Hypothalamus (tissue), 51 donors: ENCODE results near the gene FGFBP2.

ENCODE experiments used
- DNase-seq, 51 donors: peaks; one replicate each; lab custom pipeline; 2025; lab: John Stamatoyannopoulos, UW

The FGFBP2 gene

DNA sequence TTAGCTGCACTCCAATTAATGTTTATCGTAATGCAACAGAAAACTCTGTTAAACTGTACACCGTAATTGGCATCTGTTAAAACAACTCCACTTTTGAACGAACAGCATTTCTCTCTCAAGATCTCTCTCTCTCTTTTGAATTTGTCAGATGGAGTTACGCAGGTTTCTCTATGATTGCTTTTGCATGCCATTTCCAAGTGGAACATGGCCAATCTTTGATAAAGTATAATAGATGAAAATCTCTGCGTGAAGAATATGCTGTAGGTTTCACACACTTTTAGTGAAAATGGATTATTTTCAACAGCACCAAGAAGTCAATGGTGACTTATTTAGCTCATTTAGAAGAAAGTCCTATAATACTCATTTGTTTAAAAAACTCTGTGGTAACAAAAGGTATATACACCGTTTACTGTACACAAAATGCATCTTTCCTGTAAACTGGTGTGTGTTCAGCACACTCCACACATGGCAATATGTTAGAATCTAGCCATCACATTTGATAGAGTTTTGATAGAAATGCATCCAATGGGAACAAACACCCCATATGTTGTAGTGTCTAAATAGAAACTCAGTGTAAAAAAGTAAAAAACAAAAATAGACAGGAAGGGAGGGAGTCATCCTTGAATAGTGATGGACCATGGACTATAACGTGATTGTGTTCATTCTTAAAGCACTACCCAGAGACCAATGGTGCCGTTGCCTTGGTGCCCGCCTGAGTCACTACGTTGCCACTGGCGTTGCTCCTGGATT, 5.8 kb upstream of the FGFBP2 start:
- no peak for DNase-seq

DNA sequence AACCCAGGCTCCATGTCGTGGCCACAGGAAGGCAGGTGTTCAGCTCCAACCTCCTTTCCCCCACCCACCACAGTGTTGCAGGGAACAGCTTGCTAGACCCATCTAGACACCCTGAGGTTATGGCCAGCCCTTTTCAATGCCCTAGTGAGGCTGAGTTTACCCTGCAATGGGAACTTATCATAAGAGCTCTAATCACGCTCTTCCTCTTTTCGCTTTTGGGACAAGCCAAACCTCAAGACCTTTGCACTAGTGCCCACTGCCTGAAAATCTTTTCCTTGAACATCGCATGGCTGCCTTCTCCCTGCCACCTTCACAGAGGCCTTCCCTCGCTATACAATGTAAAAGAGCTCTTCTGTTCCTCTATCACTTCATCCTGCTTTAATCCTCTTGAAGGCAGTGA, 2.4 kb upstream of the FGFBP2 start:
- no peak for DNase-seq

DNA sequence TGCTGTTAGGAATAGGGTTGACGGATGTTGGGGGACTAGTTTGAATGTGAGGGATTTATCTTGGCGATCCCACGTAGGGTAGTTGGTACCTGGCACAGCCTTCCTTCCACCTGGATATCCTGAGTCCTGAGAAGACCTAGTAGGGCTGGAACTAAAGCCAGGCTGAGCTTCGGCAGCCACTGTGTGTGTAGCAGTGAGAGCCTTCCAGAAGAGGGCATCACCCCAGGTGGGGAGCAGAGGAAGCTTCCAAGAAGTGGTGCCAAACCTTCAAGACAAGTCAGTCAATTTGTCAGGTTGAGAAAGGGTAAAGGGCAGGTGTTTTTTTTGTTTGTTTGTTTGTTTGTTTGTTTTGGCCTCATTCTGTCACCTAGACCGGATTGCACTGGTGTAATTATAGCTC, 1.2 kb upstream of the FGFBP2 start:
- no peak for DNase-seq

DNA sequence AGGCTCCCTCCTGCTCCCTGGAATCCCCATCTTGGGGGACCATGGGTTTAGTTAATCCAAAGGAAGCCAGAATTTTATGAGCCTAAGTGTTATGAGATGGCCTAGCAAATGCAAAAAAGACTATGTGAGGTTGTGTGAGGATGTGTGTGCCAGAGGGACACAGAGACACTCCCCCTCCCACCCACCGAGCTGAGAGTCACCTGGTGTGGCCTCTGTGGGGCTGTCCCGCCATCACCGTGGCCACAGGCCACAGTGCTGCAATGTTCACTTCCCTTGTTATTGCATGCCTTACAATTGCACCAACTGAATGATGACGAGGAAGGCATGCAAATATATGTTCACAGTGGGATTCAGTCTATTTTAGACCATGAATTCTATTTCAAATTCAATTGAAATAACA, 601 bp upstream of the FGFBP2 start:
- DNase-seq = no peak

DNA sequence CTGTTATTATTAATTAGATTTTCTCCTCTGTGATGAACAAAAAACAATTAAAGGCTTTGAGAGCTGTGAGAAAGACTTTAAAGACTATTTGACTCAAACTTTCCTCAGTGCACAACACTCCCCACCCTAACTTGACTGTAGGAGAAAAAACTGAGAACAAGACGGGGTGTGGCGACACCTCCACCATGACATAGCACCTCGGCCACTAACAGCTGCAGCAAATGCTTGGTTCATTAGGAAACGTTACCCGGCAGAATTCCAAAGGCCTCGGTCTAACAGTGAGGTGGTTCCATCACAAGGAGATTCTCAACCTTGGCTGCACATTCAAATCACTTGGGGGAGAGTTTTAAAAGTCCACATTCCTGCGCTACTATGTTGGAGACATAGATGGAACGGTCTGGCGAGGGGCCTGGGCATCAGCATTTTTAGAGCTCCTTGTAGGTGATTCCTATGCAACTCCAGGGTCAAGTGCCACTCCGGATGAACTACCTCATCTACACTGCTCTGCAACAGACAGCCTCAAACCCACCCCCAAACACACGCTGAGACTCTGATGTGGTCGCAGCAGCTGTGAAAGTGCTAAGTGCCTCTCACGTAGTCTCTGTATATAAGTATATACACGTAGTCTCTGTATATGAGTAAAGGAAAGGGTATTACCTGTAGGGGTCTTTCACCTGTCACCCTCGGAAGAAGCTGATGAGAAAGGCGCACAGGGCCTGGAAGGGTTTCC, 1.0 kb downstream of the FGFBP2 start:
- DNase-seq = no peak

DNA sequence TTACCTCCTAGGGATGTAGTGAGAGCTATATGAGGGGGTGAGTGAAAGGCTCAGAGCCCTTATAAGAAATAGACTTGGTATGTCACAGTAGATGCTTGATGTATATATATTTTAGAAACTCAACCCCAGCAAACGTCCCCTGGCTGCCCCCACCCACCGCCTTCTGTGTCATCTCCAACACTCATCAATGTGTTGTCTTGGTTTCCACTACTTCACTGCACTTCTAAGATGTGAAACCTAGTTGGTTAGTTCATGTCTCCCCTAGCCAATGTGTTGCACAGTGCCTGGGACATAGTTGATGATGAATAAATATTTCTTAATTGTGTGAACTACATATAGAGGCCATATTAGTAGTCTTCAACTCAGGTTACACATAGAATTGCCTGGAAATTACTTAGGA, 4.4 kb downstream of the FGFBP2 start:
- no peak for DNase-seq

DNA sequence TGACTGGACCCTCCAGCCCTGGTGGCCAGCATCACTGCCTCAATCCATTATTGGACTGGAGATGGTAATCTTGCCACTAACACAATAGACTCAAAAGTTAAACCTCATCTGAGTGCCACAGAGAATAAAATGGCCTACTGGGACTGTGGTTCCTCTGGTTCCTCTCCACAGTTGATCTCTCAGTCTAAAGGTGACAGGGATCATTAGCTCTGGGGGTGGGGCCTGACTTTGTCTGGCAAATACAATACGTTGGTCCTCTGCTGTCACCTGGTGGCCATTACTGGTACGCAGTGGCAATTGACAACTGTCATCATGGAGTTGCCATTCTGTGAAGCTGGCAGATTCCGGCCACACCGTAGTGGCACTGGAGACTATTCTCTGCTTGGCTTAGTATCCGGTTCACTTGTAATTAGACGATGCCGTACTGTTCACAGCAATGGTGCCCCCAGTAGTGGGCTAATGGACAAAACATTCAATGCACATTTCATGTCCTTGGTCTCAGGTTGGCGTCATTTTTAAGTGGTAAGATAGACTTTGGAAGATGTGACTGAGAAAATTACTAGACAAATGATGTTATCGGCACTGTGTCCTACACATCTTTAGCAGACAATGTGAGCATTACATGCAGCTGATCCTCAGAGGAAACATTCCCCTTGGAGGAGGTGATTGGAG, 6.7 kb downstream of the FGFBP2 start:
- peak in 39 of 51 donors; percentile 1 to 68 (median 19) for DNase-seq

DNA sequence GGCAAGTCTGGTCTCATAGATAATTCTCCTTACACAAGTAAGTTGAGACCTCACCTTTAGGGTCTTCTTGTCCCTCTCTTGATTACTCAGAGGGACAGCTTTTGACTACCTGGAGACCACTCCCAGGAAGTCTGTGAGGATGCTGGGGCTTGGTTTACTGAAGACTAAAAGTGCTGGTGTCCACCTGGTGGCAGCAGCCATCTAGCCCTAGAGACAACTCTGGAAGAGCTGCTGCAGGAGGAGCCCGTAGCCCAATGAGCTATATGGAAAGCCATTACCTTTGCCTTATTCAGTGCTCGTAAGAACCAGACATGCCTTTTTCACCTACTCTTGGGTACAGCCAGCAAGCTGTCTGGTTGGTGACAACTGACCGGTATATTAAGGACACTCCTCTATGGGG, 7.3 kb downstream of the FGFBP2 start:
- no peak for DNase-seq

DNA sequence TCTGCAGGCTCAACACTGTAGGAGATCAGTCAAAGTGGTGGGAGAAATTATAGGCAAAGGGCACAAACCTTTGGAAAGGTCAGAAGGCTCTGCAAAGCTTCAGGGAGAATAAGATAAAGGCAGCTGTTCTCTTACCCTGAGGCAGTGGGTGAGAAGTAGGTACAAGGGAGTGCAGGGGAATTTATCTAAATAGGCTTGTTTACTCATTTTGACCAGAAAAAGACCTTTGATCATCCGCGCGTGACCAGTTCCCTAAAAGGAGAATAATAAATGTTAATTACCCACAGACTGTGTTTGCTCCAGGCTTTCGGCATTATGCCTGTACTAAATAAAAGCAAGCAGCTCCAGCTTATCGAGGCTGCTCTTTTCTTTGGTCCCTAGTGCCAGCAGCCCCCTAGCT, 9.3 kb downstream of the FGFBP2 start:
- DNase-seq = no peak

DNA sequence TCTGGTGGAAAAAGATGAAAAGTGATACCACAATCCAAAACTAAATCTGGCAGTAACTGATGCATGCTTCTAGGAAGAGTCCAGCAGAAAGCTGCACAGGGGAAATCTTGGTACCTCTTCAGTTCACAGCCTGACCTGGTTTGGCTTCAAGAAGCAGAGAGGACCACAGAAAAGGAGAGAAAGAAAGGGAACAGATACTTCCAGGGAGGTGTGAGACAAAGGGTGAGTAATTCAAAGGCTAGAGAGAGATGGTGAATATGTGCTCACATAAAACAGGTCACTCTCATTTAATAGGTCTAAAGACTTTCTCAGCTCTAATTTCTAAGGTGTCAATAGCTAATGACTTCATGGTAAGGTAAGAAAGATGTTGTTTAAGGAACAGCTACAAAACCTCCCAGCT, 11.2 kb downstream of the FGFBP2 start:
- DNase-seq = no peak

DNA sequence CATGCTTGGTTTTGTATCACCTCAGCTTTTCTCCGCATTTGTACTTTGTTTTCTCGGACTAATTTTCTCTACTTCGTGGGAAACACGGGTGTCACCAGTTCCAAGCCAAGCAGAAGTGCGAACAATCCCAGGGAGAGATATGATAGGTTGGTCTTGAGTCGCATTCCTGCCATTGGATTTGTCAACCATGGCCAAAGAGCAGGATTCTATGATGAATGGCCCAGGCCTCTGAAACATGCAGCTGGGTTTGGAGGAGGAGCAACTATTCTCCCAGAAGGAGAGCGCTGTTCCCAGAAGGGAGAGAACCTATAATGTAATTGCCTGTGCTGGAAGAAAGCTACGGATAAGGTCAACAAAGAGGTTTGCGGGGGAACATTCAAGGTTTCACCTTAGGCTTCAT, 14.1 kb downstream of the FGFBP2 start:
- DNase-seq = no peak

DNA sequence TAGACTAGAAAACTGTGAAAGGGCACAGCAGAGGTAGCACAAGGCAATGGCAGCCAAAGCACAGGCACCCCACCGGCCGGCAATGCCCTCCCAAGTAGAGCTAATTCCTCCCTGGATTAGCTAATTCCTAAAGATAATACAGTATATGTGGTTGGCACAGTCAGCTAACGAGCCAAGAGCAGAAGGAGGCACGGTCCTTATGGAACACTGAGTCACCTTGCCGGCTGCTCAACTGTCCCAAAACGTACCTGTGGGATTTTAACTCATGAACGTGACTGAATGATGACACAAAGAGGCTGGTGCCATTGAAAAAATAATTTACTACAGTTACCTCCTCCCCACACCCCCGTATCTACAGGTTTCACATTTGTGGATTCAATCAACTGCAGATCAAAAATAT, 15.3 kb downstream of the FGFBP2 start:
- no peak for DNase-seq

DNA sequence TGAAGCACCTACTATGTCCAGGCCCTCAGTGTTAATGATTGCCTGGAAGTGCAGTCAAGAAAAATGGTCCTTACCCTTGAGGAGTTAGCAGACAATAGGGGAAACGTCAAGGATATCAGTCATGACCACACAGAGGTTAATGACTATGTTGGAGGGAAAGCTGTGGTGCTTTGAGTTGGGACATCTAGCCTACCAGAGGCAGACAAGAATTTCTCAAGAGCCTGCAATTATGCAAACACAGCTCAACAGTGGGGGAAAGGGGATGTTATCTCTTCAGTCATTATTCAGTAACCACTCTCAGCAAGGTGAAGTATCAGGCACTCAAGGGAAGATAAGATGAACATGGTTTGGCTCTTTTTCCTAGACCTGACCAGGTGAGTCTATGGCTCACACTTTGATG, 17.5 kb downstream of the FGFBP2 start:
- DNase-seq = no peak

DNA sequence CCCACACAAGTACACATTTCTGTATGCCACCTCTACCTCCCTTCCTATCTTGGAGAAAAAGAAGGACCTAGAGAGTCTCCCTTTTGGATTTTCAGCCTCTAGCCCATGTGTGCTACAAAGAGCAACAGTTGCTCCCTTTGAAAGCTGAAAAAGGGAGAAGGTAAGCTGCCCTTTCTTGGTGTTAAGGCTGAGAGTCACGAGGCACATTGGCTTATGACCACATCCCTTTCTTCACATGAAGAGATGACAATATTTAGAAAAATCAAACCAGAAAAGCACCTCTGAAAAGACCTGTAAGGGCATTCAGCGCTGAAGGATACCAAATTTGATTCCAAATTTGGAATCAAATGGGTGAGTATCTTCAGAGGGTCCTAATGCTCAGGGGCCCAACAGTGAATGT, 18.1 kb downstream of the FGFBP2 start:
- DNase-seq = no peak

DNA sequence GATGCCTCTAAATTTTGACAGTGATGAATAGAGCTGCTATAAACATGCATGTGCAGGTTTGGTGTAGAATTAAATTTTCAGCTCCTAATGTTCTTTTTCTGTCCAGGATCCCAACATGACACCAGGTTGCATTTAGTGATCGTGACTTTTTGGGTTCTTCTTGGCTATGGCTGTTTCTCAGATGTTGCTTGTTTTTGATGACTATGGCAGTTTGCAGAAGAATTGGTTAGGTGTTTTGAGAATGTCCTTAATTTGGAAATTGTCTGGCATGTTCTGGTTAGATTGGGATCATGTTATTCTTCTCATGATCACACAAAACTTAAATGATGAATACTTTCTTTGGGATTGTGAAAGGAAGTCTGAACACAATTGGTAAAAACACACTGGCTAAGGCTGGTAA, 20.7 kb downstream of the FGFBP2 start:
- DNase-seq = no peak

DNA sequence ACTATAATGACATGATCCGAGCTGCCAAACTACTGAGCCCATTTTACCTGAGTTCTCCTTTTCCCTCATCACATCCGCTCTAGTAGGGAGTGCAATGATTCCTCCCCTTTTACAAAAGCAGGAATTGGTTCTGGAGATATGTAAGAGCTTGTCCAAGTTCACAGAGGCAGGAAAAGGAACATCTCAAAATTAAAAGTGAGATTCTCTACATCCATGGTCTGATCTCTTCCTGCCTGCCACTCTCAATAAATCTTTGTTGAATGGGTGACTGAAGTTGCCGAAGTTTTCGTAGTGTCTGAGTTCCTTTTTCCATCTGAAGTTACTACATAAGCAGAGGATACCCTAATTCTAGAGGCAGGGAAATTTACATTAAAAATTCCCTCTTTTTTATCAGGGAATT, 24.3 kb downstream of the FGFBP2 start, which contains the start of gene FGFBP1:
Gene FGFBP1 (minus strand): TSS at position 101 of the 400 bp plus-strand sequence. CDS start 2,108 bp downstream, outside the sequence.
- no peak for DNase-seq

DNA sequence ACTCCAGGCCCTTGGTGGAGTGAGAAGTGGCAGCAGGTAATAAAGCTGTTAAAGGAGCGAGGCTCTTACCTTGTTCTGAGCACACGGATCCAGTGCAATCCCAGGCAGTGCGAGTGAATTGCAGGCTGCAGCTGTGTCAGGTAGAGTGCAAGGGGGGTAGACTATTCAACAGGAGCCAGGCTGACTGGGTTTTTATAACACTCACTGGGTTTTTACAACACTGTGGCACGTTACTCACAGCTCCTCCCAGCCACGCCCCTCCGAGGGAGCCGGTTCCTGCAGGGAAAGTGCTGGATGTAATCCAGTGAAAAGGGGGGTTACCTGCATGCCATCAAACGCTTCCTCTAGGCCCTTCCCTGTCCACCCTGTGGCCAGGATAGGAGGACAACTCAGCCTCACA, 24.8 kb downstream of the FGFBP2 start:
- DNase-seq = no peak

DNA sequence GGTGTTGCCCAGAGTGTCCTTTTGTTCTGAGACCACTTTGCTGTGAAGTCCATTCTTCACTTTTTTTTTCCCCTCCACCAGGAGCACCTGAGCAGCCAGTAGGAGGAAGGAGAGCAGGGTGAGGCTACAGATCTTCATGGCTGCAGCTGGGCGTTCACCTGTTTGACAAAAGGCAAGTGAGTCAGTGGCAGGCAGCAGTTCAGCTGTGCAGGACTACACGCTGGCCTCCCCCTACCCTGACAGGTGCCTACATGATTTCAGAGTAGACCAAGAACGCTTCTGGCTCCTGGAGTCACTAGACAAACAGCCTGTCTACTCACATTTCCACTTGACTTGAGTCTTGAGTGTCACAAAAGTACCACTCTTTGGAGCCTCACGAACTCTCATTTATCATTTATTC, 26.5 kb downstream of the FGFBP2 start:
- no peak for DNase-seq

DNA sequence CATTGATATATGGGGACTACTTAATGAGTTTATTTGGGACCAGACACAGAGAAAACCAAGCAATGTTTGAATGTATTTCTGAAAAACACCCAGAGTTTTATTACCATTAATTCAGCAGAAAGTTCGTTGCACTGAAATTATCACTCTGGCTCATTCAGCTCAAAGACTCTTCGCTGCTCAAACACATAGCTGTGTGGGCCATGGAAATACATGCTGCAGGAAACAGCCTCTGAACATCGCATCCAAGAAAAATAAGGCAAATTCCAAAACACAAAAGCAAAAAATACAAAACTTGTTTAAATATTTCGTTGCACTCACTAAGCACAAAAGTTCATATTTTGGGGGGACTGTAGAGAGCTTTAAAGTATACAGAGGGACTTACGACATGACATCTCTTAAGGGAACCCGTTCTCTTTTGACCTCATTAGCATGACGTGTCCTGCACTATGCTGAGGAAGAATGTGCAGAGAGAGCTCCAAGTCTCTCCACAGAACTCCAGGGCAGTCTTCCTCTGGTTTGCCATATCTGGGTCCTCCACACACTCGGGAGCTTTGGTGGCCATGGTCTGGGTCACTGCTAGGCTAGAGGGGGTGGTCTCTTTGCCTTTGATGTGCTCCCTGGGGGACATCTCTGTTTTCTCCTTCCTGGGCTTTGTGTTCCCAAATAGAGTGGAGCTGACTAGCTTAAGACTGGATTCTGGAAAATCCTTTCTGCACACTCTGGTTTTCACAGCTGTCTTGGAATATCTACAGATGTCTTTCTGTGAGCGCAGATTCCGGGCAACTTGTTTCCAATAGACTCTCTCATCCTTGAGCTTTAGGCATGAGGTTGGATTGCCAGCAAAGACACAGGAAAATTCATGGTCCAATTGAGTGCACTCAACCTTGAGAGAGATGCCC, 27.2 kb downstream of the FGFBP2 start:
- no peak for DNase-seq

DNA sequence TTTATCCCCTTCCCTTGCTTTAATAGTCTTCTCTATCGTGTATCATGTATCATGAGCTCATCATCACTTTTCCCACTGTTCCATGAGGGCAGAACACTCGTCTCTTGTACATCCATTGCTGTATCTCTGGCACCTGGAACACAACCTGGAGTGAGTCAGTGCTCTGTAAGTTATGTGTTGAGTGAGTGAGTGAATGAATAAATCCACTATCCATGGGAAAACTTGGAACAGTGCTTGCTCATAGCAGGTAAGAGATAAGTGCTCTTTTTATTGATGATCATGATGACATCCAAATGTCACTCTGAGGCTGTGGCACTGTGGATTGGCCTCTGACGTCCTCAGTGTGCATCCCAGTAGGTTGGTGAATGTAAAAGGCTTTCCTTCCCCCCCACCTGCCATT, 28.7 kb downstream of the FGFBP2 start:
- DNase-seq = no peak
